Mucosa of stomach (tissue), 1 donor: Measurements from ENCODE around the gene NFIC.

Experiments
- H3K27me3 ChIP-seq: one replicate; pipeline ENCODE4 v1.7.0; 2013; ENCODE audit warnings: mild to moderate bottlenecking, low read length; ENCODE audit not compliant: control insufficient read depth, insufficient read depth
- H3K36me3 ChIP-seq: one replicate; pipeline ENCODE4 v1.7.0; 2013; ENCODE audit warnings: low read length; ENCODE audit not compliant: control insufficient read depth, insufficient read depth
- H3K4me1 ChIP-seq: one replicate; pipeline ENCODE4 v1.7.0; 2013; ENCODE audit warnings: mild to moderate bottlenecking, low read length; ENCODE audit not compliant: control insufficient read depth, insufficient read depth
- H3K4me3 ChIP-seq: one replicate; pipeline ENCODE4 v1.7.0; 2013; ENCODE audit warnings: low read length
- H3K9ac ChIP-seq: one replicate; pipeline ENCODE4 v1.7.0; 2013; ENCODE audit warnings: mild to moderate bottlenecking, low read length, moderate library complexity
- H3K9me3 ChIP-seq: one replicate; pipeline ENCODE4 v1.7.0; 2013; ENCODE audit warnings: mild to moderate bottlenecking, low read length, moderate library complexity; ENCODE audit not compliant: control insufficient read depth
- donor health status: Pancreatic carcinoma.

NFIC gene

GRCh38 chr19:3356805-3357204 lies 9.6 kb upstream of the NFIC start:
- Histone ChIP-seq H3K4me1 (peaks cover 10% of the 10 kb centered on the region), H3K27me3 (no peaks in the 10 kb centered on the region), H3K9ac (no peak overlapping the region), H3K4me3 (no peak overlapping the region), H3K9me3 (no peaks in the 10 kb centered on the region), H3K36me3 (no peaks in the 10 kb centered on the region)

- no peaks in the 10 kb centered on the region for H3K27me3 ChIP-seq
- H3K4me3 ChIP-seq: no peak overlapping the region
- no peak overlapping the region for H3K9ac ChIP-seq
These were observed 9.0 kb upstream of the NFIC start for GRCh38 chr19:3357271-3357991.

GRCh38 chr19:3357992-3358688 lies 8.2 kb upstream of the NFIC start:
- Histone ChIP-seq H3K4me1 (peaks cover 20% of the 10 kb centered on the region), H3K4me3 (no peak overlapping the region), H3K9me3 (no peaks in the 10 kb centered on the region), H3K9ac (peak overlapping the region; percentile 64), H3K36me3 (no peaks in the 10 kb centered on the region), H3K27me3 (no peaks in the 10 kb centered on the region)

More at GRCh38 chr19:3357271-3357991, 9.0 kb upstream of the NFIC start:
- Histone ChIP-seq H3K36me3 (no peaks in the 10 kb centered on the region), H3K9me3 (no peaks in the 10 kb centered on the region), H3K4me1 (peaks cover 16% of the 10 kb centered on the region)

- Histone ChIP-seq H3K9ac (peak overlapping the region; percentile 64), H3K36me3 (no peaks in the 10 kb centered on the region), H3K27me3 (no peaks in the 10 kb centered on the region), H3K4me3 (peak overlapping the region; percentile 25), H3K4me1 (peaks cover 20% of the 10 kb centered on the region), H3K9me3 (no peaks in the 10 kb centered on the region)
These were observed 7.7 kb upstream of the NFIC start for GRCh38 chr19:3358689-3359014.

- H3K9me3 ChIP-seq: no peaks in the 10 kb centered on the region
- H3K4me3 ChIP-seq: peak overlapping the region; percentile 25
- peak overlapping the region; percentile 82 for H3K9ac ChIP-seq
- no peaks in the 10 kb centered on the region for H3K27me3 ChIP-seq
- no peaks in the 10 kb centered on the region for H3K36me3 ChIP-seq
- peaks cover 20% of the 10 kb centered on the region for H3K4me1 ChIP-seq
These were observed 7.1 kb upstream of the NFIC start for GRCh38 chr19:3359015-3359918.

- Histone ChIP-seq H3K36me3 (no peaks in the 10 kb centered on the region), H3K9ac (peak overlapping the region; percentile 82), H3K9me3 (no peaks in the 10 kb centered on the region), H3K4me3 (no peak overlapping the region), H3K4me1 (peaks cover 20% of the 10 kb centered on the region), H3K27me3 (no peaks in the 10 kb centered on the region)
These were observed 6.4 kb upstream of the NFIC start for GRCh38 chr19:3359919-3360420.

GRCh38 chr19:3360421-3361383 lies 5.7 kb upstream of the NFIC start:
- Histone ChIP-seq H3K27me3 (no peaks in the 10 kb centered on the region), H3K4me3 (peak overlapping the region; percentile 35), H3K4me1 (peaks cover 27% of the 10 kb centered on the region)

GRCh38 chr19:3361384-3362216 lies 4.8 kb upstream of the NFIC start:
- peaks cover 29% of the 10 kb centered on the region for H3K4me1 ChIP-seq
- H3K36me3 ChIP-seq: no peaks in the 10 kb centered on the region
- H3K27me3 ChIP-seq: no peaks in the 10 kb centered on the region
- no peak overlapping the region for H3K4me3 ChIP-seq
- peak overlapping the region; percentile 61 for H3K9ac ChIP-seq
- no peaks in the 10 kb centered on the region for H3K9me3 ChIP-seq

More at GRCh38 chr19:3360421-3361383, 5.7 kb upstream of the NFIC start:
- Histone ChIP-seq H3K9ac (peak overlapping the region; percentile 61), H3K9me3 (no peaks in the 10 kb centered on the region), H3K36me3 (no peaks in the 10 kb centered on the region)

GRCh38 chr19:3362217-3362906 lies 4.0 kb upstream of the NFIC start:
- Histone ChIP-seq H3K9ac (no peak overlapping the region), H3K9me3 (no peaks in the 10 kb centered on the region), H3K4me3 (no peak overlapping the region), H3K27me3 (no peaks in the 10 kb centered on the region), H3K36me3 (no peaks in the 10 kb centered on the region), H3K4me1 (peaks cover 29% of the 10 kb centered on the region)

- Histone ChIP-seq H3K4me3 (no peak overlapping the region), H3K4me1 (peaks cover 39% of the 10 kb centered on the region), H3K27me3 (no peaks in the 10 kb centered on the region), H3K9me3 (no peaks in the 10 kb centered on the region), H3K36me3 (no peaks in the 10 kb centered on the region), H3K9ac (no peak overlapping the region)
These were observed 2.4 kb upstream of the NFIC start for GRCh38 chr19:3363841-3364500.
